ENCODE results near the gene TOE1.
"Not testable (repeated sequence)": the region's sequence is repeated elsewhere in the genome, so short reads cannot be mapped to it uniquely, and the experiment has no call there.

Gene TOE1

GRCh38 chr1:45348609-45348965 lies 8.6 kb downstream of the TOE1 start:
- in situ Hi-C loops (cut with HindIII; ENCODE audit: low pct_ligation_motif_present, low pct_unique_long_range_greater_than_20kb, low sequenced_read_pairs), result no loop called here
- no peak for DNase-seq

GRCh38 chr1:45348966-45349677 lies 9.2 kb downstream of the TOE1 start:
- no peak for DNase-seq
- in situ Hi-C loops (cut with HindIII; ENCODE audit: low pct_ligation_motif_present, low pct_unique_long_range_greater_than_20kb, low sequenced_read_pairs), result no loop called here

GRCh38 chr1:45351508-45351907 lies 11.5 kb downstream of the TOE1 start:
- DNase-seq, result no peak
- in situ Hi-C loops (cut with HindIII; ENCODE audit: low pct_ligation_motif_present, low pct_unique_long_range_greater_than_20kb, low sequenced_read_pairs), result no loop called here

GRCh38 chr1:45353685-45354084 lies 13.7 kb downstream of the TOE1 start:
- in situ Hi-C loops (cut with HindIII; ENCODE audit: low pct_ligation_motif_present, low pct_unique_long_range_greater_than_20kb, low sequenced_read_pairs), result no loop called here
- DNase-seq, result no peak

- in situ Hi-C loops (cut with HindIII; ENCODE audit: low pct_ligation_motif_present, low pct_unique_long_range_greater_than_20kb, low sequenced_read_pairs), result no loop called here
- no peak for DNase-seq
Measured at GRCh38 chr1:45354838-45355237, 14.9 kb downstream of the TOE1 start.

GRCh38 chr1:45355683-45356082 lies 15.7 kb downstream of the TOE1 start:
- in situ Hi-C loops (cut with HindIII; ENCODE audit: low pct_ligation_motif_present, low pct_unique_long_range_greater_than_20kb, low sequenced_read_pairs), result no loop called here
- DNase-seq, result no peak

GRCh38 chr1:45356186-45356585 lies 16.2 kb downstream of the TOE1 start:
- DNase-seq, result no peak
- in situ Hi-C loops (cut with HindIII; ENCODE audit: low pct_ligation_motif_present, low pct_unique_long_range_greater_than_20kb, low sequenced_read_pairs), result no loop called here

- in situ Hi-C loops (cut with HindIII; ENCODE audit: low pct_ligation_motif_present, low pct_unique_long_range_greater_than_20kb, low sequenced_read_pairs), result no loop called here
- DNase-seq, result peak; percentile 37
Measured at GRCh38 chr1:45359882-45360513, 20.0 kb downstream of the TOE1 start.

GRCh38 chr1:45360981-45361380 lies 21.0 kb downstream of the TOE1 start:
- in situ Hi-C loops (cut with HindIII; ENCODE audit: low pct_ligation_motif_present, low pct_unique_long_range_greater_than_20kb, low sequenced_read_pairs), result not testable (repeated sequence)
- DNase-seq, result peak; percentile 38

- in situ Hi-C loops (cut with HindIII; ENCODE audit: low pct_ligation_motif_present, low pct_unique_long_range_greater_than_20kb, low sequenced_read_pairs), result no loop called here
- no peak for DNase-seq
Measured at GRCh38 chr1:45364294-45364693, 24.3 kb downstream of the TOE1 start.

- no peak for DNase-seq
- in situ Hi-C loops (cut with HindIII; ENCODE audit: low pct_ligation_motif_present, low pct_unique_long_range_greater_than_20kb, low sequenced_read_pairs), result no loop called here
Measured at GRCh38 chr1:45365051-45365450, 25.1 kb downstream of the TOE1 start.

- in situ Hi-C loops (cut with HindIII; ENCODE audit: low pct_ligation_motif_present, low pct_unique_long_range_greater_than_20kb, low sequenced_read_pairs), result no loop called here
- no peak for DNase-seq
Measured at GRCh38 chr1:45370575-45370974, 30.6 kb downstream of the TOE1 start.

GRCh38 chr1:45373573-45373972 lies 33.6 kb downstream of the TOE1 start:
- in situ Hi-C loops (cut with HindIII; ENCODE audit: low pct_ligation_motif_present, low pct_unique_long_range_greater_than_20kb, low sequenced_read_pairs), result no loop called here

GRCh38 chr1:45375104-45376090 lies 35.4 kb downstream of the TOE1 start:
- DNase-seq, result no peak
- in situ Hi-C loops (cut with HindIII; ENCODE audit: low pct_ligation_motif_present, low pct_unique_long_range_greater_than_20kb, low sequenced_read_pairs), result no loop called here

More at GRCh38 chr1:45373573-45373972, 33.6 kb downstream of the TOE1 start:
- DNase-seq, result no peak

- in situ Hi-C loops (cut with HindIII; ENCODE audit: low pct_ligation_motif_present, low pct_unique_long_range_greater_than_20kb, low sequenced_read_pairs), result no loop called here
- no peak for DNase-seq
Measured at GRCh38 chr1:45378184-45378583, 38.2 kb downstream of the TOE1 start.

GRCh38 chr1:45379524-45379923 lies 39.6 kb downstream of the TOE1 start:
- in situ Hi-C loops (cut with HindIII; ENCODE audit: low pct_ligation_motif_present, low pct_unique_long_range_greater_than_20kb, low sequenced_read_pairs), result no loop called here
- no peak for DNase-seq

GRCh38 chr1:45380125-45380524 lies 40.2 kb downstream of the TOE1 start:
- DNase-seq, result no peak
- in situ Hi-C loops (cut with HindIII; ENCODE audit: low pct_ligation_motif_present, low pct_unique_long_range_greater_than_20kb, low sequenced_read_pairs), result no loop called here

- in situ Hi-C loops (cut with HindIII; ENCODE audit: low pct_ligation_motif_present, low pct_unique_long_range_greater_than_20kb, low sequenced_read_pairs), result no loop called here
- no peak for DNase-seq
Measured at GRCh38 chr1:45380730-45381129, 40.8 kb downstream of the TOE1 start.

GRCh38 chr1:45381243-45381642 lies 41.3 kb downstream of the TOE1 start:
- in situ Hi-C loops (cut with HindIII; ENCODE audit: low pct_ligation_motif_present, low pct_unique_long_range_greater_than_20kb, low sequenced_read_pairs), result no loop called here
- no peak for DNase-seq
